ENCODE measurements around the gene PRH1. TPM values are rescaled to one million over a fixed set of nuclear protein-coding genes. Genes with fewer than 3 reads are reported as not detected.

PRH1 gene
- polyA plus RNA-seq, 1 donor (not counting 4 experiments of a cell fraction or from before 2014, with no cell fraction given) = 4.9 TPM

- Histone ChIP-seq H3K9me3 (ENCODE audit: control insufficient read depth, low read depth, low read length) (no peaks in the 10 kb centered on the region), H3K27me3 (ENCODE audit: control insufficient read depth, extremely low read depth, insufficient read depth, low read length) (no peaks in the 10 kb centered on the region), H3K79me2 (ENCODE audit: control insufficient read depth, insufficient read depth, low read length) (no peaks in the 10 kb centered on the region), H3K4me1 (ENCODE audit: control insufficient read depth, extremely low read depth, insufficient read depth, low read length) (no peaks in the 10 kb centered on the region), H3K9me1 (ENCODE audit: control insufficient read depth, extremely low read depth, insufficient read depth, low read length) (no peaks in the 10 kb centered on the region), H3K27ac (ENCODE audit: control insufficient read depth, insufficient read depth, low read length) (no peak overlapping the region), H3K4me2 (ENCODE audit: control insufficient read depth, extremely low read depth, insufficient read depth, low read depth, low read length) (no peak overlapping the region), H3K4me3 (ENCODE audit: control insufficient read depth in 2 of 3, extremely low read depth in 1 of 3, insufficient read depth in 2 of 3, low read depth in 1 of 3, low read length in 3 of 3) (no peak overlapping the region), H2AFZ (ENCODE audit: control insufficient read depth, low read length) (no peak overlapping the region), H3K9ac (ENCODE audit: control insufficient read depth, extremely low read depth, insufficient read depth, low read length) (no peak overlapping the region), H3K36me3 (ENCODE audit: control insufficient read depth in 2 of 2, extremely low read depth in 1 of 2, insufficient read depth in 2 of 2, low read length in 2 of 2) (no peaks in the 10 kb centered on the region), H4K20me1 (ENCODE audit: control insufficient read depth, extremely low read depth, insufficient read depth, low read length) (no peaks in the 10 kb centered on the region)
- dilution Hi-C loops (cut with MboI; ENCODE audit: extremely low pct_ligation_motif_present, low sequenced_read_pairs) = no loop called here
- FAIRE-seq (no peak), DNase-seq (ENCODE audit: low read depth, low spot score) (no peak)
- TF ChIP-seq CTCF (optimal IDR thresholded peaks at IDR 0.05 in 1 of 3, IDR thresholded peaks at IDR 0.05 in 1 of 3, conservative IDR thresholded peaks at IDR 0.05 in 1 of 3; ENCODE audit: extremely low read depth in 1 of 3, insufficient read depth in 2 of 3, low read length in 3 of 3) (no peak), EZH2 (IDR thresholded peaks at IDR 0.05; ENCODE audit: low read length) (no peak)
These were observed 5.2 kb upstream of the PRH1 start for GRCh38 chr12:10889226-10889625.

- Histone ChIP-seq H2AFZ (ENCODE audit: control insufficient read depth, low read length) (no peak overlapping the region), H3K4me1 (ENCODE audit: control insufficient read depth, extremely low read depth, insufficient read depth, low read length) (no peaks in the 10 kb centered on the region), H3K27me3 (ENCODE audit: control insufficient read depth, extremely low read depth, insufficient read depth, low read length) (no peaks in the 10 kb centered on the region), H3K9me1 (ENCODE audit: control insufficient read depth, extremely low read depth, insufficient read depth, low read length) (no peaks in the 10 kb centered on the region), H4K20me1 (ENCODE audit: control insufficient read depth, extremely low read depth, insufficient read depth, low read length) (no peaks in the 10 kb centered on the region), H3K4me2 (ENCODE audit: control insufficient read depth, extremely low read depth, insufficient read depth, low read depth, low read length) (no peak overlapping the region), H3K9ac (ENCODE audit: control insufficient read depth, extremely low read depth, insufficient read depth, low read length) (no peak overlapping the region), H3K27ac (ENCODE audit: control insufficient read depth, insufficient read depth, low read length) (no peak overlapping the region), H3K79me2 (ENCODE audit: control insufficient read depth, insufficient read depth, low read length) (no peaks in the 10 kb centered on the region), H3K4me3 (ENCODE audit: control insufficient read depth in 2 of 3, extremely low read depth in 1 of 3, insufficient read depth in 2 of 3, low read depth in 1 of 3, low read length in 3 of 3) (no peak overlapping the region), H3K36me3 (ENCODE audit: control insufficient read depth in 2 of 2, extremely low read depth in 1 of 2, insufficient read depth in 2 of 2, low read length in 2 of 2) (peaks cover 0 to 3% of the 10 kb centered on the region in 2 experiments), H3K9me3 (ENCODE audit: control insufficient read depth, low read depth, low read length) (no peaks in the 10 kb centered on the region)
- TF ChIP-seq CTCF (optimal IDR thresholded peaks at IDR 0.05 in 1 of 3, IDR thresholded peaks at IDR 0.05 in 1 of 3, conservative IDR thresholded peaks at IDR 0.05 in 1 of 3; ENCODE audit: extremely low read depth in 1 of 3, insufficient read depth in 2 of 3, low read length in 3 of 3) (no peak), EZH2 (IDR thresholded peaks at IDR 0.05; ENCODE audit: low read length) (no peak)
- dilution Hi-C loops (cut with MboI; ENCODE audit: extremely low pct_ligation_motif_present, low sequenced_read_pairs) = no loop called here
- DNase-seq (ENCODE audit: low read depth, low spot score) (no peak), FAIRE-seq (no peak)
These were observed 10.7 kb downstream of the PRH1 start for GRCh38 chr12:10873378-10873777.
